AG10803 (cell line): ENCODE data around the gene ASB18.

Experiments
- DNase-seq: peaks from one replicate; pipeline ENCODE4 v3.0.0; 2010; ENCODE audit warnings: low read depth
- H3K4me3 ChIP-seq: 2 replicates; pipeline ENCODE4 v1.5.1; 2011; ENCODE audit warnings: mild to moderate bottlenecking, low read length, control low read depth
- TF ChIP-seq, protein P1 (sequence below): conservative IDR thresholded peaks from 2 replicates; pipeline ENCODE4 v1.5.1; 2011; ENCODE audit warnings: mild to moderate bottlenecking, low read length, control low read depth, inconsistent platforms

The ASB18 gene

DNA sequence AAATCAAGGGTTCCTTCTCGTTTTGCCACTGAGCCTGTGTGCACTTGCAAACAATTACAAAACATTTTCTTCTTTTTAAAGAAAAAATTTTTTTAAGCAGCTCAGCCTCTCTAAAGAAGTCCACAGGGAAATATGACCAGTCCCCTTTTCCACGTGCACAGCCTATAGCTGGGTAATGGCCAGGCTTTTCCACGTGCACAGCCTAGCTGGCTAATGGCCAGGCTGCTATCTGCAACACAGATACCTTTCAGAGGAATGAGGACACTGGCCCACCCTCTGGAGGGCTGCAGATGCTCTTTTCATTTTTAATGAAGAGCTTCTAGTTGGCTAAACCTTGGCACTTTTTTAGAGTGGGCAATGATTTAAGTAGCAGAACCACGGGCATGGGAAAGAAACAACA, 46.3 kb downstream of the ASB18 start:
- no peak overlapping the region for H3K4me3 ChIP-seq
- TF ChIP-seq, protein P1, sequence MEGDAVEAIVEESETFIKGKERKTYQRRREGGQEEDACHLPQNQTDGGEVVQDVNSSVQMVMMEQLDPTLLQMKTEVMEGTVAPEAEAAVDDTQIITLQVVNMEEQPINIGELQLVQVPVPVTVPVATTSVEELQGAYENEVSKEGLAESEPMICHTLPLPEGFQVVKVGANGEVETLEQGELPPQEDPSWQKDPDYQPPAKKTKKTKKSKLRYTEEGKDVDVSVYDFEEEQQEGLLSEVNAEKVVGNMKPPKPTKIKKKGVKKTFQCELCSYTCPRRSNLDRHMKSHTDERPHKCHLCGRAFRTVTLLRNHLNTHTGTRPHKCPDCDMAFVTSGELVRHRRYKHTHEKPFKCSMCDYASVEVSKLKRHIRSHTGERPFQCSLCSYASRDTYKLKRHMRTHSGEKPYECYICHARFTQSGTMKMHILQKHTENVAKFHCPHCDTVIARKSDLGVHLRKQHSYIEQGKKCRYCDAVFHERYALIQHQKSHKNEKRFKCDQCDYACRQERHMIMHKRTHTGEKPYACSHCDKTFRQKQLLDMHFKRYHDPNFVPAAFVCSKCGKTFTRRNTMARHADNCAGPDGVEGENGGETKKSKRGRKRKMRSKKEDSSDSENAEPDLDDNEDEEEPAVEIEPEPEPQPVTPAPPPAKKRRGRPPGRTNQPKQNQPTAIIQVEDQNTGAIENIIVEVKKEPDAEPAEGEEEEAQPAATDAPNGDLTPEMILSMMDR = no peak
- no peak for DNase-seq

DNA sequence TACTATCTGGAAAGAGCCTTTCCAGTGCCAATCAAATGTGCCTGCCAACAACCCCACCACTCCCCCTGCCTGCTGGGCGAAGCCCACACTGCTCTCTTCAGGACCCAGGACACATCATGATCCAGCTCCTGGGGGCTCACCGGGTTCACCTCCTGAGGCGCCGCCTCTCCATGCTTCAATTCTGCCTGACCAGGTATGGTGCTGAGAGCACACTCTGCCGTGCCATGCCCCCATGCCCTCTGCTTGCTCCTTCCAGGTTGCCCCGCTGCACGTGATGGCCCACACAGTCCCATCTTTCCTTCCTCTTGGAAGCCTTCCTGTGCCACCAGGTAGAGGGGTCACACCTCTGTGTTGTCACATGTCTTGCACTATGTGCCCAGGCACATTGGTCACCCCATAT, 47.5 kb downstream of the ASB18 start:
- DNase-seq = no peak
- TF ChIP-seq, protein P1 = no peak
- H3K4me3 ChIP-seq = no peak overlapping the region

DNA sequence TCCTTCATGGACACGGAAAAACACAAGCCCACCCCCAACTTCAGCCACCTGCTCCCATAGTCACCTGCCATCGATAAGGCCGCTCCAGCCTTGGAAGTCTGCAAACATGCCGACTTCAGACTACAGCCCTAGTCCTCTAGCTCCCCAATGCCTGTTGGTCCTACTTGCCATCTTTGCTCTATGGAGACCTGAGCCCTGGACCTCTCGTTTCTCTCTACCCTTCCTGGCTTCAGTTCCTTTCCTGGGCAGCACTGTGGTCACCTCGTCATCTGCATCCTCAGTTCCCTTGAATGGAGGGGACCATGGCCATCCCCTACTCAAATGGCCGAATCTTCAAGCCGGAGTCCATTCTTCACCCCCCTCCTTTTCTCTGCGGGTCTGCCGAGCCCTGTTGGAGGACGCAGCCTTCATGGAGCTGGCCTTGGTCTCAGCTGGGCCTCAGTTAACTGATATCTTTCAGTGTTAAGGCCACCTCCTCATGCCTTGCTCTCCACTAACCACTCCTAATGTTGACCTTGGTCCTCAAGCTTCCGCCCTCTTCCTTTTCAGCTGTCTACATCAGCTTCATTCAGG, 48.4 kb downstream of the ASB18 start:
- DNase-seq = no peak
- no peak overlapping the region for H3K4me3 ChIP-seq
- TF ChIP-seq, protein P1 = no peak

- TF ChIP-seq, protein P1 = no peak
- DNase-seq = no peak
- H3K4me3 ChIP-seq = no peak overlapping the region
Measured at GRCh38 chr2:236215196-236215595, 49.0 kb downstream of the ASB18 start.

- TF ChIP-seq, protein P1 = no peak
- H3K4me3 ChIP-seq = no peak overlapping the region
- DNase-seq = no peak
Measured at GRCh38 chr2:236214376-236214995, 49.7 kb downstream of the ASB18 start.

- DNase-seq = no peak
- TF ChIP-seq, protein P1 = no peak
- no peak overlapping the region for H3K4me3 ChIP-seq
Measured at GRCh38 chr2:236211296-236211695, 52.9 kb downstream of the ASB18 start.

GRCh38 chr2:236210536-236210935, 53.7 kb downstream of the ASB18 start:
- no peak overlapping the region for H3K4me3 ChIP-seq
- TF ChIP-seq, protein P1 = no peak
- no peak for DNase-seq
